ENCODE results near the gene ROBO3.

ROBO3 gene

DNA sequence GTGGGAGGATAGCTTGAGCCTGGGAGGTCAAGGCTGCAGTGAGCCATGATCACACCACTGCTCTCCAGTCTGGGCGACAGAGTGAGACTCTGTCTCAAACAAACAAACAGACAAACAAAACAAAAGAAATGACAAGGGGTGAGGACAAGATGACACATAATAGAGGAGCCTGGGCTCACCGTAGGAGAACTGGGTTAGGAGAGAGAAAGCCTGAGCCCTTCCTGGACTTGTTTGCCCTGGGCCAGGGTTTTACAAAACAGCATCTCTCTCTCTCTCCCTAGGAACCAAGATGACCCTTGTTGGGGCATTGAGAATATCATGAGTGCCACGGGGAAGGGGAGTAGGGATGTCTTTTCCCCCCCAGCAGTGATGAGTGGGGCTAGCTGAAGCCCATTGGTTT lies 15.7 kb downstream of the ROBO3 start:
- DNase-seq = peak in 1 of 2 donors; percentile 50
- H3K27ac ChIP-seq = no peak overlapping the region

DNA sequence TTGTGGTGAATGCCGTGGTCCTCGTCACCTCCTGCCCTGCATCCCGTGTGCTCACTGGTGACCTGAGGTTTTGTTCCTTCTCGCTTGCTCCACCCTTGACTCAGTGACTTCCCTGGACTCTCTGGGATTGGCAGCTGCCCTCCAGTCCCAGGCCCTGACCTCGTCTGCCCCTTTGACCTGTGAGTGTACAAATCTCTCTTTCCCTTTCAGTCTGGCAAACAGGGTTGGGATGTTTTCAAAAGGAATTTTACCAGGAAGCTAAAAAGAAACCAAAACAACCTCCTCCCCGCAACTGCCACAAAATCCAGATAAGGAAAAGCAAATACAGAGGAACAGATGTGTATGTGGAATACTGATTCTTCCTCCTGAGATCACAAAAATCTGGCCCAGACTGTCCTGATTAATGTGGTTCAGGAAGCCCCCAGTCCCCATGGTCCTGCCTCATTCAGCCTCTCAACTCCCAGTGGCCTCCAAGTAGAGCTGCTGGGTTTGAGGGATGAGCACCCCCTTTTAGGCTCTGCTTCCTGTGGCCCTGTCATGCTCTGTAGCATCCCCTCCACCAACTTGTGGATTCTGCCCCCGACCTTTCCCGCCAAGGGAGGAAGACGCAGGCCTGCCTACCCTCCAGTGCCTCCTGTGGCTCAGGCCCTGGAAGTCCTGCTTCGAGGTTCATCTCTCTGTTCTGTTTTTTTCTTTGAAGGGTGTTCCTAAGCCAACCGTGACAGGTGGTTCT lies 17.3 kb downstream of the ROBO3 start:
- Histone ChIP-seq H3K27ac (peak overlapping the region in 1 of 2 donors; percentile 41), H3K4me1 (peaks cover 0 to 9% (median under 1%) of the 10 kb centered on the region in 4 donors), H3K9me3 (no peaks in the 10 kb centered on the region), H3K4me3 (no peak overlapping the region), H3K27me3 (peaks cover 0 to 18% of the 10 kb centered on the region in 2 donors), H3K36me3 (no peaks in the 10 kb centered on the region)
- DNase-seq = peak in 1 of 2 donors; percentile 68
- TF ChIP-seq, protein P1, sequence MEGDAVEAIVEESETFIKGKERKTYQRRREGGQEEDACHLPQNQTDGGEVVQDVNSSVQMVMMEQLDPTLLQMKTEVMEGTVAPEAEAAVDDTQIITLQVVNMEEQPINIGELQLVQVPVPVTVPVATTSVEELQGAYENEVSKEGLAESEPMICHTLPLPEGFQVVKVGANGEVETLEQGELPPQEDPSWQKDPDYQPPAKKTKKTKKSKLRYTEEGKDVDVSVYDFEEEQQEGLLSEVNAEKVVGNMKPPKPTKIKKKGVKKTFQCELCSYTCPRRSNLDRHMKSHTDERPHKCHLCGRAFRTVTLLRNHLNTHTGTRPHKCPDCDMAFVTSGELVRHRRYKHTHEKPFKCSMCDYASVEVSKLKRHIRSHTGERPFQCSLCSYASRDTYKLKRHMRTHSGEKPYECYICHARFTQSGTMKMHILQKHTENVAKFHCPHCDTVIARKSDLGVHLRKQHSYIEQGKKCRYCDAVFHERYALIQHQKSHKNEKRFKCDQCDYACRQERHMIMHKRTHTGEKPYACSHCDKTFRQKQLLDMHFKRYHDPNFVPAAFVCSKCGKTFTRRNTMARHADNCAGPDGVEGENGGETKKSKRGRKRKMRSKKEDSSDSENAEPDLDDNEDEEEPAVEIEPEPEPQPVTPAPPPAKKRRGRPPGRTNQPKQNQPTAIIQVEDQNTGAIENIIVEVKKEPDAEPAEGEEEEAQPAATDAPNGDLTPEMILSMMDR (IDR thresholded peaks at IDR 0.05) = no peak
- intact Hi-C loops (cut with DNase I; ENCODE audit: low total_unique reads) = no loop called here

More for the DNA sequence above, 15.7 kb downstream of the ROBO3 start:
- Histone ChIP-seq H3K4me1 (peaks cover 0 to 16% (median 9%) of the 10 kb centered on the region in 4 donors), H3K27me3 (peaks cover 0 to 12% of the 10 kb centered on the region in 2 donors), H3K4me3 (no peak overlapping the region), H3K9me3 (no peaks in the 10 kb centered on the region), H3K36me3 (no peaks in the 10 kb centered on the region)
- intact Hi-C loops (cut with DNase I; ENCODE audit: low total_unique reads) = no loop called here
- TF ChIP-seq, protein P1 (IDR thresholded peaks at IDR 0.05) = no peak

DNA sequence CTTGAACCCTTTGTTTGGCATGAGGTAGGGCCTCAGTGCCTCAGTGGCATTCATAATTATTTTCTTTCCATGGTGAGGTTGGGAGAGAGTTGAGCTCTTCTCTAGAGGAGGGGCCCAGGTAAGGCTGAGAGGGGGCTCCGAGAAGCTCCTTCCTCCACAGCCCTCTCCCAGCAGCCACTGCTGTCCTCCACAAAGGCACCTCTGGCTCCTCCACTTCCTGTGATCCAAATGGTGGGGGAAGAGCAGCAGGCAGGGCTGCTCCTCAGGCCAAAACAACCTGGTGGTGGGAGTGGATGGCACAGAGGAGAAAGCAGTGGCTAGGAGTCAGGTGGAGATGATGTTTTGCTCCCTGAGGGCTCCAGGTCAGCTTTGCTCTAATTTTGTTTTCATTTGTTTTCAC lies 19.1 kb downstream of the ROBO3 start:
- H3K36me3 ChIP-seq = no peaks in the 10 kb centered on the region
- H3K4me3 ChIP-seq = no peak overlapping the region
- peaks cover 0 to 14% of the 10 kb centered on the region in 2 donors for H3K27me3 ChIP-seq
- H3K9me3 ChIP-seq = no peaks in the 10 kb centered on the region
- DNase-seq = peak in 1 of 2 donors; percentile 54
- intact Hi-C loops (cut with DNase I; ENCODE audit: low total_unique reads) = no loop called here
- TF ChIP-seq, protein P1 (IDR thresholded peaks at IDR 0.05) = no peak
- H3K4me1 ChIP-seq = peaks cover 0 to 5% (median 0%) of the 10 kb centered on the region in 4 donors
- no peak overlapping the region for H3K27ac ChIP-seq

DNA sequence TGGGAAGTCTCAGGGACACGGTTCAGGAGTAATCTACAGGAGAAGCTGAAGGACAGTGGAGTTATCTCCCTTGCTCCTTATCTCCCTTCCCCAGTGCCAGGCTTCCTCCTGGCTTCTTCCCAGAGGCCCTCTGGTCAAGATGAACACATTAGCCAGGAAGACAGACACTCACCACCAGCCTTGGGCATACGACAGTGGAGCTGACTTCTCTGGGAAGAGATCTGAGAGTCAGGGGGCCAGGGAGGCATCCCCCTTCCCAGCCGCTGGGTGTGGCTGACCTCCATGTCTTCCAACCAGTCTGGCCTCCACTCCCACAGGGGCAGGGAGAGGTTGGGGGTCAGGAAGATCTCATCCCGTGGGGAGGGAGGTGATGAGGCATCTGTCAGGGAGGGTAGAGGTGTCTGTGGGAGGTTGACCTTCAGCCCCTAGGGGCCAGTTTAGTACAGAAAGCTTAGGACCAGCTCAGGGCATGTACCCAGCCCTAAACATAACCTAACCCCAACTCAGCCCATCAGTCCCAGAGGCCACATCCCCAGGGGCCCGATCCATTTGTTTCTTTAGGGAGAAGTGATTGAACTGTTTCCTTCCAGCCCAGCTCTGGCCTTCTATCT lies 19.7 kb downstream of the ROBO3 start:
- H3K4me1 ChIP-seq = peaks cover 0 to 5% (median 0%) of the 10 kb centered on the region in 4 donors
- H3K36me3 ChIP-seq = no peaks in the 10 kb centered on the region
- TF ChIP-seq, protein P1 (IDR thresholded peaks at IDR 0.05) = no peak
- no peaks in the 10 kb centered on the region for H3K9me3 ChIP-seq
- peaks cover 0 to 14% of the 10 kb centered on the region in 2 donors for H3K27me3 ChIP-seq
- H3K4me3 ChIP-seq = no peak overlapping the region
- DNase-seq = peak in 1 of 2 donors; percentile 43
- intact Hi-C loops (cut with DNase I; ENCODE audit: low total_unique reads) = no loop called here
- no peak overlapping the region for H3K27ac ChIP-seq

DNA sequence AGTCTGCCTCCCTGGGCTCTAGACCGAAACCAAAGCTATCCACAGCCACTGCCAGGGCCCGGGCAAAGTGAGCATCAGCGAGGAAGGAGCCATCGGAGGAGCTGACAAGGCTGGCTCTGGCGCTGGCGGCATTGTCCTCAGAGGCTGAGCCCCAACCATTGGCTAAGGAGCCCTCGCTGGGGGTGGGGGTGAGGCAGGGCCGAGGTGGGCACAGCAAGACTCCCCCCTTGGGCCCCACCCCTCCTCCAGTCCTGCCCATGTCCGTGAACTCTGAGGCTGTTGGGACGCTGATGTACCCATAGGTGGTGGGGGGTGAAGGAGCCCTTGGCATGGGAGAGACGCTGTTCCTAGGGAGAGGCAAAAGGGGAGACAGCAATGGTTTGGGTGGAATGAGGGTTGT lies 21.2 kb downstream of the ROBO3 start:
- Histone ChIP-seq H3K27me3 (peaks cover 0 to 14% of the 10 kb centered on the region in 2 donors), H3K27ac (no peak overlapping the region), H3K4me3 (no peak overlapping the region), H3K4me1 (peaks cover 0 to 14% (median 3%) of the 10 kb centered on the region in 4 donors), H3K36me3 (no peaks in the 10 kb centered on the region), H3K9me3 (no peaks in the 10 kb centered on the region)
- DNase-seq = peak in 1 of 2 donors; percentile 45
- intact Hi-C loops (cut with DNase I; ENCODE audit: low total_unique reads) = no loop called here
- TF ChIP-seq, protein P1 (IDR thresholded peaks at IDR 0.05) = no peak

All from tibial artery (tissue), 4 donors.